ENCODE results near the gene SLC12A6.
A peak's percentile ranks its signal among the peaks of the same experiment; 100 is the strongest.

DNA sequence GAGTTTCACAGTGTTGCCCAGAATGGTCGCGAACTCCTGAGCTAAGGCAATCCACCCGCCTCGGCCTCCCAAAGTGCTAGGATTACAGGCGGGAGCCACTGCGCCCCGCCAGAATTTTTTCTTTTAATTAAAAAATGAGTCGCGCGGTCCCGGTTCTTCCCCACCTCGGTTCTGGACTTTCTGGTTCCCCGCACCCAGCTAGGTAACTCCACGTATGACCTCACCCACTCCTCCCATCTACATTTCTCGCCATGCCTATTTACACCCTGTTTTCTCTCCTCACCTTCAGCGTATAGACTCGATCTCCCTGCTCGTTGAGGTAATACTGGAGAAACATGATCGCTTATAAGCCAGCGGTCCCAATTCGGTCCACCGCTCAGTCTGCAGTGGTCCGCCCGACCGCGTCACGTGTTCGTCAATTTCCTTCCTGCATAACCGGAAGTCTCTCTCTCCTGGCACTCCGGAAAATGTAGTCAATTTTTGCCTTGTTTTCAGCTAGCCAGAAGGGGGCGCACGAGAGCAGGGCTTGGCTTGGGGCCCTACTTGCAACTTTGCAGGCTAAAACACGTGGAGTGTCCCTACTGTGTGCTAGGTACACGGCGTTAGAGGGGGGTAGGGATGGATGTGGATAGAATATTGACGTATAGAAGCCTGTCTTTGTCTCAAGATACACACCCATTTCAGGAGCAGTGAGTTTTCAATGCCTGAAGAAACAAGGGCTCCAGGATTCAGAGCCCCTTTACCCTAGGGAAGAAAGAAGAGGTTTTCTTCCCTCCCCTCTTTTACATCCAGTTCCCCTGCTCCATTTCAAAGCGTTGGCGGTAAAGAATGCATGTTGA lies 5.4 kb upstream of the SLC12A6 start, which contains the start of the genes NOP10 and NUTM1:
- TF ChIP-seq, protein P1, sequence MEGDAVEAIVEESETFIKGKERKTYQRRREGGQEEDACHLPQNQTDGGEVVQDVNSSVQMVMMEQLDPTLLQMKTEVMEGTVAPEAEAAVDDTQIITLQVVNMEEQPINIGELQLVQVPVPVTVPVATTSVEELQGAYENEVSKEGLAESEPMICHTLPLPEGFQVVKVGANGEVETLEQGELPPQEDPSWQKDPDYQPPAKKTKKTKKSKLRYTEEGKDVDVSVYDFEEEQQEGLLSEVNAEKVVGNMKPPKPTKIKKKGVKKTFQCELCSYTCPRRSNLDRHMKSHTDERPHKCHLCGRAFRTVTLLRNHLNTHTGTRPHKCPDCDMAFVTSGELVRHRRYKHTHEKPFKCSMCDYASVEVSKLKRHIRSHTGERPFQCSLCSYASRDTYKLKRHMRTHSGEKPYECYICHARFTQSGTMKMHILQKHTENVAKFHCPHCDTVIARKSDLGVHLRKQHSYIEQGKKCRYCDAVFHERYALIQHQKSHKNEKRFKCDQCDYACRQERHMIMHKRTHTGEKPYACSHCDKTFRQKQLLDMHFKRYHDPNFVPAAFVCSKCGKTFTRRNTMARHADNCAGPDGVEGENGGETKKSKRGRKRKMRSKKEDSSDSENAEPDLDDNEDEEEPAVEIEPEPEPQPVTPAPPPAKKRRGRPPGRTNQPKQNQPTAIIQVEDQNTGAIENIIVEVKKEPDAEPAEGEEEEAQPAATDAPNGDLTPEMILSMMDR (IDR thresholded peaks at IDR 0.05) = peak; percentile 99
- TF ChIP-seq, protein P2, sequence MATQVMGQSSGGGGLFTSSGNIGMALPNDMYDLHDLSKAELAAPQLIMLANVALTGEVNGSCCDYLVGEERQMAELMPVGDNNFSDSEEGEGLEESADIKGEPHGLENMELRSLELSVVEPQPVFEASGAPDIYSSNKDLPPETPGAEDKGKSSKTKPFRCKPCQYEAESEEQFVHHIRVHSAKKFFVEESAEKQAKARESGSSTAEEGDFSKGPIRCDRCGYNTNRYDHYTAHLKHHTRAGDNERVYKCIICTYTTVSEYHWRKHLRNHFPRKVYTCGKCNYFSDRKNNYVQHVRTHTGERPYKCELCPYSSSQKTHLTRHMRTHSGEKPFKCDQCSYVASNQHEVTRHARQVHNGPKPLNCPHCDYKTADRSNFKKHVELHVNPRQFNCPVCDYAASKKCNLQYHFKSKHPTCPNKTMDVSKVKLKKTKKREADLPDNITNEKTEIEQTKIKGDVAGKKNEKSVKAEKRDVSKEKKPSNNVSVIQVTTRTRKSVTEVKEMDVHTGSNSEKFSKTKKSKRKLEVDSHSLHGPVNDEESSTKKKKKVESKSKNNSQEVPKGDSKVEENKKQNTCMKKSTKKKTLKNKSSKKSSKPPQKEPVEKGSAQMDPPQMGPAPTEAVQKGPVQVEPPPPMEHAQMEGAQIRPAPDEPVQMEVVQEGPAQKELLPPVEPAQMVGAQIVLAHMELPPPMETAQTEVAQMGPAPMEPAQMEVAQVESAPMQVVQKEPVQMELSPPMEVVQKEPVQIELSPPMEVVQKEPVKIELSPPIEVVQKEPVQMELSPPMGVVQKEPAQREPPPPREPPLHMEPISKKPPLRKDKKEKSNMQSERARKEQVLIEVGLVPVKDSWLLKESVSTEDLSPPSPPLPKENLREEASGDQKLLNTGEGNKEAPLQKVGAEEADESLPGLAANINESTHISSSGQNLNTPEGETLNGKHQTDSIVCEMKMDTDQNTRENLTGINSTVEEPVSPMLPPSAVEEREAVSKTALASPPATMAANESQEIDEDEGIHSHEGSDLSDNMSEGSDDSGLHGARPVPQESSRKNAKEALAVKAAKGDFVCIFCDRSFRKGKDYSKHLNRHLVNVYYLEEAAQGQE (IDR thresholded peaks at IDR 0.05; ENCODE audit: insufficient read depth in 1 of 2, low read depth in 2 of 2, low read length in 1 of 2) = peak in 1 of 2 experiments; percentile 55; a peak in 1 of 4 replicates
- TF ChIP-seq POLR2AphosphoS5 (IDR thresholded peaks at IDR 0.05; ENCODE audit: low read depth, low read length) (peak; percentile 97), TCF7L2 (IDR thresholded peaks at IDR 0.05; ENCODE audit: low read depth, low read length) (no peak)

Measured in Panc1 (cell line).